Liver (tissue), 9 donors: ENCODE data around the gene CACNA1C. TPM values are rescaled to one million over a fixed set of nuclear protein-coding genes. Genes with fewer than 3 reads are reported as not detected.

Source experiments
- DNase-seq: peaks from one replicate; pipeline ENCODE4 v3.0.0-alpha.2; 2017; ENCODE audit warnings: low spot score
- H3K27ac ChIP-seq, 2 donors: one replicate each; pipeline ENCODE4 v1.7.0; 2013; ENCODE audit warnings: inconsistent platforms in 2 of 2, low read length in 2 of 2, control low read depth in 1 of 2, low read depth in 1 of 2, mild to moderate bottlenecking in 1 of 2
- H3K27me3 ChIP-seq, 4 donors: one replicate each; pipeline versions ENCODE4 v1.6.1 to v1.7.0; 2013; ENCODE audit warnings: low read length in 3 of 4, inconsistent platforms in 1 of 4, mild to moderate bottlenecking in 1 of 4, moderate library complexity in 1 of 4; ENCODE audit not compliant: control insufficient read depth in 4 of 4, insufficient read depth in 4 of 4
- H3K36me3 ChIP-seq, 4 donors: one replicate each; pipeline versions ENCODE4 v1.6.1 to v1.7.0; 2013; ENCODE audit warnings: low read length in 3 of 4, mild to moderate bottlenecking in 3 of 4, low read depth in 1 of 4, moderate library complexity in 1 of 4; ENCODE audit not compliant: control insufficient read depth in 4 of 4, insufficient read depth in 3 of 4
- H3K4me1 ChIP-seq, 4 donors: one replicate each; pipeline versions ENCODE4 v1.6.1 to v1.7.0; 2013; ENCODE audit warnings: low read length in 3 of 4, mild to moderate bottlenecking in 3 of 4, moderate library complexity in 1 of 4; ENCODE audit not compliant: control insufficient read depth in 4 of 4, insufficient read depth in 4 of 4
- H3K4me3 ChIP-seq, 3 donors: one replicate each; pipeline versions ENCODE4 v1.6.1 to v1.7.0; 2013; ENCODE audit warnings: low read length in 3 of 3, control low read depth in 1 of 3, low read depth in 1 of 3, mild to moderate bottlenecking in 1 of 3
- H3K9ac ChIP-seq, 2 donors: one replicate each; pipeline ENCODE4 v1.7.0; 2013; ENCODE audit warnings: low read length in 2 of 2, mild to moderate bottlenecking in 2 of 2, moderate library complexity in 2 of 2, control low read depth in 1 of 2, low read depth in 1 of 2
- H3K9me3 ChIP-seq, 4 donors: one replicate each; pipeline versions ENCODE4 v1.6.1 to v1.7.0; 2013; ENCODE audit warnings: low read length in 3 of 4; ENCODE audit not compliant: control insufficient read depth in 4 of 4
- ATF3 ChIP-seq: IDR thresholded peaks from 2 replicates; pipeline ENCODE4 v1.6.1; 2016; ENCODE audit warnings: antibody characterized with exemption
- EGR1 ChIP-seq, 2 donors: IDR thresholded peaks; 2 replicates each; pipeline ENCODE4 v1.6.1; 2016 to 2018; ENCODE audit warnings: antibody characterized with exemption in 2 of 2, low read depth in 2 of 2
- HNF4A ChIP-seq, 2 donors: conservative IDR thresholded peaks; 2 replicates each; pipeline ENCODE4 v1.6.1; 2016; ENCODE audit warnings: antibody characterized with exemption in 2 of 2, mild to moderate bottlenecking in 2 of 2
- HNF4G ChIP-seq: IDR thresholded peaks from 2 replicates; pipeline ENCODE4 v1.6.1; 2016; ENCODE audit warnings: antibody characterized with exemption
- JUND ChIP-seq, 2 donors: IDR thresholded peaks; 2 replicates each; pipeline ENCODE4 v1.6.1; 2016; ENCODE audit warnings: antibody characterized with exemption in 2 of 2
- MAX ChIP-seq: IDR thresholded peaks from 2 replicates; pipeline ENCODE4 v1.6.1; 2016; ENCODE audit warnings: antibody characterized with exemption
- NR2F2 ChIP-seq: IDR thresholded peaks from 2 replicates; pipeline ENCODE4 v1.6.1; 2016; ENCODE audit warnings: antibody characterized with exemption
- RAD21 ChIP-seq, 2 donors: IDR thresholded peaks; 2 replicates each; pipeline ENCODE4 v1.6.1; 2016; ENCODE audit warnings: antibody characterized with exemption in 2 of 2, mild to moderate bottlenecking in 2 of 2
- REST ChIP-seq: IDR thresholded peaks from 2 replicates; pipeline ENCODE4 v1.6.1; 2016; ENCODE audit warnings: antibody characterized with exemption, mild to moderate bottlenecking
- RXRA ChIP-seq, 2 donors: IDR thresholded peaks; 2 replicates each; pipeline ENCODE4 v1.6.1; 2017 to 2018; ENCODE audit warnings: antibody characterized with exemption in 2 of 2, mild to moderate bottlenecking in 1 of 2
- SP1 ChIP-seq: IDR thresholded peaks from 2 replicates; pipeline ENCODE4 v1.6.1; 2018; ENCODE audit warnings: antibody characterized with exemption, mild to moderate bottlenecking
- TAF1 ChIP-seq: conservative IDR thresholded peaks from 2 replicates; pipeline ENCODE4 v1.6.1; 2016; ENCODE audit warnings: antibody characterized with exemption, mild to moderate bottlenecking
- YY1 ChIP-seq: IDR thresholded peaks from 2 replicates; pipeline ENCODE4 v1.6.1; 2016; ENCODE audit warnings: antibody characterized with exemption, mild to moderate bottlenecking
- WGBS: extraction: QIAGEN DNeasy Blood & Tissue Kit; methylation state at CpG from one replicate; pipeline ENCODE4 v1.1.7; 2013; 5-methylcytosine and 5-hydroxymethylcytosine counted together
- polyA plus RNA-seq, 2 donors: library from polyadenylated mRNA; stranded (reverse) in 1 of 2; unstranded in 1 of 2; fragments of 200-250 nt in 1 of 2; fragments of >200 nt in 1 of 2; fragmentation: Nextera tagmentation in 1 of 2; extraction: Ambion mirVana in 1 of 2; gene quantifications; one replicate each; pipeline versions ENCODE4 v1.2.1 to v1.2.3, GENCODE V29; 2013 to 2015
- total RNA-seq, 2 donors: library from RNA; depleted of rRNA; stranded (reverse); fragments of >200 nt; gene quantifications; one replicate each; pipeline ENCODE4 v1.2.3, GENCODE V29; 2014
- donor health status: healthy.
- donor health status: healthy.
- donor health status: healthy.
- donor health status: healthy.
- donor health status: healthy.

The CACNA1C gene
- total and polyA plus RNA-seq, 4 donors: 0.23 to 1.9 (median 0.41) TPM

- Histone ChIP-seq H3K4me3 (no peak overlapping the region), H3K27me3 (peaks cover 0 to 5% (median 0%) of the 10 kb centered on the region in 4 donors), H3K27ac (no peak overlapping the region), H3K9me3 (no peaks in the 10 kb centered on the region), H3K4me1 (no peaks in the 10 kb centered on the region), H3K9ac (no peak overlapping the region), H3K36me3 (no peaks in the 10 kb centered on the region)
- WGBS: 87% methylated on average over 18 of the region's 18 CpGs
- no peak for DNase-seq
- TF ChIP-seq MAX: no peak
- TF ChIP-seq REST: no peak
- no peak for TF ChIP-seq YY1
- no peak for TF ChIP-seq NR2F2
- TF ChIP-seq ATF3: no peak
Measured at GRCh38 chr12:2208837-2209635, 156.2 kb downstream of the CACNA1C start.

- 90% methylated on average over 3 of the region's 3 CpGs for WGBS
- H3K27ac ChIP-seq: no peak overlapping the region
- H3K4me1 ChIP-seq: no peaks in the 10 kb centered on the region
- TF ChIP-seq NR2F2: no peak
- TF ChIP-seq RAD21 (IDR thresholded peaks at IDR 0.05): no peak
- no peak for TF ChIP-seq EGR1 (IDR thresholded peaks at IDR 0.05; ENCODE audit: low read depth in 2 of 2)
- TF ChIP-seq ATF3: no peak
- TF ChIP-seq RXRA (IDR thresholded peaks at IDR 0.05): no peak
- no peak for TF ChIP-seq TAF1
- no peak for TF ChIP-seq YY1
- TF ChIP-seq HNF4A (conservative IDR thresholded peaks at IDR 0.05): no peak
- no peak overlapping the region for H3K9ac ChIP-seq
- H3K9me3 ChIP-seq: no peaks in the 10 kb centered on the region
- H3K36me3 ChIP-seq: no peaks in the 10 kb centered on the region
- peaks cover 0 to 5% (median 0%) of the 10 kb centered on the region in 4 donors for H3K27me3 ChIP-seq
- DNase-seq: no peak
- H3K4me3 ChIP-seq: no peak overlapping the region
Measured at GRCh38 chr12:2211119-2211518, 158.3 kb downstream of the CACNA1C start.

- WGBS: 95% methylated on average over 1 of the region's 1 CpG
- Histone ChIP-seq H3K27ac (no peak overlapping the region), H3K4me1 (no peaks in the 10 kb centered on the region), H3K9ac (no peak overlapping the region), H3K27me3 (peaks cover 0 to 5% (median 0%) of the 10 kb centered on the region in 4 donors), H3K4me3 (no peak overlapping the region), H3K9me3 (no peaks in the 10 kb centered on the region), H3K36me3 (no peaks in the 10 kb centered on the region)
- TF ChIP-seq JUND (IDR thresholded peaks at IDR 0.05): no peak
- TF ChIP-seq RAD21 (IDR thresholded peaks at IDR 0.05): no peak
- no peak for TF ChIP-seq RXRA (IDR thresholded peaks at IDR 0.05)
- no peak for TF ChIP-seq MAX
- no peak for TF ChIP-seq SP1
- no peak for TF ChIP-seq NR2F2
- no peak for TF ChIP-seq REST
- no peak for TF ChIP-seq YY1
- TF ChIP-seq ATF3: no peak
- TF ChIP-seq HNF4G: no peak
- DNase-seq: no peak
Measured at GRCh38 chr12:2212537-2212936, 159.8 kb downstream of the CACNA1C start.
